Type B pancreatic cell (in vitro differentiated cells): ENCODE measurements around the gene NALF2. TPM values are rescaled to one million over a fixed set of nuclear protein-coding genes. Genes with fewer than 3 reads are reported as not detected.

Experiments used
- DNase-seq: peaks from one replicate; pipeline ENCODE4 v3.0.0; 2021; ENCODE audit warnings: mixed read lengths; ENCODE audit not compliant: unreplicated experiment; ENCODE audit errors: extremely low spot score
- H3K27ac Mint-ChIP-seq: 2 replicates; pipeline ENCODE4 v1.8.0; 2021; ENCODE audit warnings: mild to moderate bottlenecking, mixed read lengths
- H3K27me3 Mint-ChIP-seq: 2 replicates; pipeline ENCODE4 v1.8.0; 2021; ENCODE audit warnings: mixed read lengths
- H3K36me3 Mint-ChIP-seq: 2 replicates; pipeline ENCODE4 v1.8.0; 2021; ENCODE audit warnings: mixed read lengths
- H3K4me1 Mint-ChIP-seq: one replicate; pipeline ENCODE4 v1.8.0; 2021; ENCODE audit warnings: mixed read lengths; ENCODE audit not compliant: unreplicated experiment
- H3K4me3 Mint-ChIP-seq: 2 replicates; pipeline ENCODE4 v1.8.0; 2021; ENCODE audit warnings: mild to moderate bottlenecking, mixed read lengths
- H3K9me3 Mint-ChIP-seq: 2 replicates; pipeline ENCODE4 v1.8.0; 2021; ENCODE audit warnings: mixed read lengths
- long read RNA-seq: library from polyadenylated mRNA; unstranded; transcript quantifications from one replicate; pipeline ENCODE4 v2.0.0, GENCODE V29; 2020
- total RNA-seq: library from RNA; stranded (reverse); gene quantifications from 2 replicates; pipeline ENCODE4 v1.2.1, GENCODE V29; 2021; ENCODE audit warnings: low replicate concordance
- TF ChIP-seq, protein P1 (sequence below): fragments of 200-600 bp; sonication (generic); conservative IDR thresholded peaks from 2 replicates; pipeline ENCODE4 v1.5.0; 2021; ENCODE audit warnings: antibody characterized with exemption, mild to moderate bottlenecking

The NALF2 gene
- 1.8 and 3.4 TPM in 2 replicates for total RNA-seq
- long read RNA-seq: 0 reads

DNA sequence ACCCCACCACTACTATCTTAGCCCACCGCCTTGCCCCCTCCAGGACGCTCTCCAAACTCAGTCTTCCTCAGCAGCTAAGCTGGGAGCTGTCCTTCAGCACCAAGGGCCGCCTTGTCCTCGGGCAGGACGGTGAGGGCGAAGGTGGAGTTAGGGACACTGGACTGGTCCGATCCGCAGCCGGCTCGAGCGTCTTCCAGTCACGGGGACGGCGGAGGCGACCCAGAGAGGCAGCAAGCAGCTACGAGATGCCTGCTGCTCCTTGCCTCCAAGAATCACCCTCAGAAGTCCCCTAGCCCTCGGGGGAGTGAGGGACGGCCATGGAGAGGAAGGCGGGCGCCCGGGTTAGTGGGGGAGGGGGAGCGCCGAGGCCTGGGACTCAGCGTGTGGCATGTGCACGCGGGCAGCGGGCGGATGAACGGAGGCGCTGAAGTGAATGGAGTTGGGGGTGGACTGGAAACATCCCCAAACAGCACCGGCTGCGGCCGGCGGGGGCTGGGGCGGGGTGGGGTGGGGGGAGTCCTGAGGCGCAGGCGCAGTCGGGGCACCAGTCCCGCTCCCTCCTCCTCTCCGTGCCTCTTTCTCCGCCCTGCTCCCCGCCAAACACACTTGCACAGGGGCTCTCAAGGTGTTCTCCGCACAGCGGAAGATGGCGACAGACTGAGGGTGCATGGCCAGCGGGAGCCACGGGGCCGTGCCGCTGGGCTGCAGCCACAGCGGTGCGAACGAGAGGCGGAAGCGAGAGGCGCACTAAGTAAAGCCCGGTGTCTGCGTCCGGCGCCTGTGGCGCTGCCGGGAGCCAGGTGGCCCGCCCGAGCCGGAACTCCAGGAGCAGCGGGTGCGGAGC, at the start of gene NALF2:
TSS of gene NALF2 (plus strand) at position 545 of the 844 bp plus-strand sequence. CDS start 957 bp downstream, outside the sequence.
- no peak for DNase-seq
- Mint-ChIP-seq H3K4me3 (peak within 1 kb of the TSS; percentile 86), H3K27ac (no peak within 1 kb of the TSS), H3K9me3 (no peaks in the 10 kb centered on the region), H3K27me3 (peaks cover 24% of the 10 kb centered on the region), H3K4me1 (no peaks in the 10 kb centered on the region), H3K36me3 (no peaks in the 10 kb centered on the region)
- TF ChIP-seq, protein P1, sequence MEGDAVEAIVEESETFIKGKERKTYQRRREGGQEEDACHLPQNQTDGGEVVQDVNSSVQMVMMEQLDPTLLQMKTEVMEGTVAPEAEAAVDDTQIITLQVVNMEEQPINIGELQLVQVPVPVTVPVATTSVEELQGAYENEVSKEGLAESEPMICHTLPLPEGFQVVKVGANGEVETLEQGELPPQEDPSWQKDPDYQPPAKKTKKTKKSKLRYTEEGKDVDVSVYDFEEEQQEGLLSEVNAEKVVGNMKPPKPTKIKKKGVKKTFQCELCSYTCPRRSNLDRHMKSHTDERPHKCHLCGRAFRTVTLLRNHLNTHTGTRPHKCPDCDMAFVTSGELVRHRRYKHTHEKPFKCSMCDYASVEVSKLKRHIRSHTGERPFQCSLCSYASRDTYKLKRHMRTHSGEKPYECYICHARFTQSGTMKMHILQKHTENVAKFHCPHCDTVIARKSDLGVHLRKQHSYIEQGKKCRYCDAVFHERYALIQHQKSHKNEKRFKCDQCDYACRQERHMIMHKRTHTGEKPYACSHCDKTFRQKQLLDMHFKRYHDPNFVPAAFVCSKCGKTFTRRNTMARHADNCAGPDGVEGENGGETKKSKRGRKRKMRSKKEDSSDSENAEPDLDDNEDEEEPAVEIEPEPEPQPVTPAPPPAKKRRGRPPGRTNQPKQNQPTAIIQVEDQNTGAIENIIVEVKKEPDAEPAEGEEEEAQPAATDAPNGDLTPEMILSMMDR: peak; percentile 20

DNA sequence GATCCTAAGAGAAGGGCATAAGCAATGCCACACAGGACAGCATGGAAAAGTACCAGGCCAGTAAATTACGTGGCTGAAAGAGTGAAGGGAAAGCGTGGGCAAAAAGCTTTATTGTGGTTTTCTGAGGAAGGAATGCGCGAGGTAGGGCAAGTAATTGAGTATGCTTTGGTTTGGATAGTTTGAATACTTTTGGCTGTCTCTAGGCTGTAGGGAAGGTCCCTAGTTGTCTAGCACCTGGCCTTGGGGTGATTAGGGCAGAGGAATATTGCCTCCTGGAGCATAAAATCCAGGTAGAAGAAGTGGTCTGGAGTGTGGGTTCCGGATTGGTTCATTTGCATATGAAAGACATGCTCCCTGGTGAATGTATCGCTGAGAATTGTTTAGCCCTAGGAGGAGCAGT, 46.4 kb upstream of the NALF2 start:
- no peak overlapping the region for H3K27ac Mint-ChIP-seq
- TF ChIP-seq, protein P1: no peak
- H3K36me3 Mint-ChIP-seq: no peaks in the 10 kb centered on the region
- no peak overlapping the region for H3K4me3 Mint-ChIP-seq
- DNase-seq: no peak
- H3K4me1 Mint-ChIP-seq: no peaks in the 10 kb centered on the region
- no peaks in the 10 kb centered on the region for H3K9me3 Mint-ChIP-seq
- no peaks in the 10 kb centered on the region for H3K27me3 Mint-ChIP-seq

DNA sequence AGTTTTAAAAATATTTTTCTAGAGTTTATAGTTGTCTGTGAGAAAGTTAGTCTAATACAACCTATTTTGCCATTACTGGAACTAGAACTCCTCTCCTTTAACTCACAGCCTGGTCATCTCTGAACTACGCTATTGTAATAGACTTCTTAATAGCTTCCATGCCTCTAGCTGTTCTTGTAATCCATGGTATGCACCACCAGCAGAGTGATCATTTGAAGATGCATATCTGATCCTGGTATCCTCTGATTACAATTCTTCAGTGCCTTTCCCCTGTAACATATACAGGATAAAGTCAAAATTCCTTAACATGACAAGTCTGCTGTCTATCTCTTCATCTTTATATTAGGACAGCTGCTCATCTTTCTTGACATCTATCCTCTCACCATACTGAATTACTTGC, 37.6 kb upstream of the NALF2 start:
- Mint-ChIP-seq H3K4me3 (no peak overlapping the region), H3K27ac (no peak overlapping the region), H3K9me3 (no peaks in the 10 kb centered on the region), H3K4me1 (no peaks in the 10 kb centered on the region), H3K27me3 (no peaks in the 10 kb centered on the region), H3K36me3 (no peaks in the 10 kb centered on the region)
- TF ChIP-seq, protein P1: no peak
- no peak for DNase-seq

DNA sequence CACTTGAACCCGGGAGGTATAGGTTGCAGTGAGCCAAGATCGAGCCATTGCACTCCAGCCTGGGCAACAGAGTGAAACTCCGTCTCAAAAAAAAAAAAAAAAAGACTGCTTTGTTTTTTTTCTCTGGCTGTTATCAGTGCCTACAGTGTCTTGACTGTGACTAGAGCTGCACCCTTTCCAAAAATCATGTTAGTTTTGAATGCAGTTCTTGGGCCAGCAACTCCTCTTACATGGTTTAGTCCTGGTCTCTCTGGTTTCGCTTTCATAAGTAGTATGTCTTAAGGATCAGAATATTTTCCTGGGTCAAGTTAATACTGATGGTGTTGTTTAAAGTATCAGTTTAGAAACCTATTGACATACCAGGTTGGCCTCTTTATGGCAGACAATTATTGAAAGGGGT, 34.2 kb upstream of the NALF2 start:
- Mint-ChIP-seq H3K4me3 (no peak overlapping the region), H3K4me1 (no peaks in the 10 kb centered on the region), H3K27me3 (no peaks in the 10 kb centered on the region), H3K9me3 (no peaks in the 10 kb centered on the region), H3K36me3 (no peaks in the 10 kb centered on the region), H3K27ac (no peak overlapping the region)
- DNase-seq: no peak
- TF ChIP-seq, protein P1: no peak

DNA sequence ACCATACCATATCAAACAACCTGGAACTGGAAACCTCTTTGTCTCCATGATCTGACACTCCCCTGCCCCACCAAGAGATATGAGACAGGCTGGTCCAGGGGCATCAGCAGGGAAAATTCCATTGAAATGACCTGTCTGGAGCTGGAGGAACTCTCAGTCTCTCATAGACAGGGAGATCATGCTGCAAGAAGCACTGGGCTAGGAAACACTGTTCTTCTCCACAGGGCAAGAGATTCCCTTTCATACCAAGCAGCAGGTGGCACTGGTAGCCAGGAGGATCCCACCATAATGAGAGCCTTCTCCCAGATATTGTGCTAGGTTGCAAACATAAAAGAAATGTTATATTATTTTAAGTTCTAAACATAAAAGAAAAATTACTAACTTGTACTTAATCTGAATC, 14.5 kb upstream of the NALF2 start:
- Mint-ChIP-seq H3K36me3 (no peaks in the 10 kb centered on the region), H3K27me3 (peaks cover 5% of the 10 kb centered on the region), H3K4me1 (no peaks in the 10 kb centered on the region), H3K27ac (no peak overlapping the region), H3K9me3 (no peaks in the 10 kb centered on the region), H3K4me3 (no peak overlapping the region)
- TF ChIP-seq, protein P1: no peak
- DNase-seq: no peak
